NCI-H510A (cell line): Measurements from ENCODE around the gene HEATR5A.
"Not testable (repeated sequence)": the region's sequence is repeated elsewhere in the genome, so short reads cannot be mapped to it uniquely, and the experiment has no call there.

ENCODE experiments used
- DNase-seq: peaks from one replicate; lab custom pipeline; 2025; lab: John Stamatoyannopoulos, UW

The HEATR5A gene

DNA sequence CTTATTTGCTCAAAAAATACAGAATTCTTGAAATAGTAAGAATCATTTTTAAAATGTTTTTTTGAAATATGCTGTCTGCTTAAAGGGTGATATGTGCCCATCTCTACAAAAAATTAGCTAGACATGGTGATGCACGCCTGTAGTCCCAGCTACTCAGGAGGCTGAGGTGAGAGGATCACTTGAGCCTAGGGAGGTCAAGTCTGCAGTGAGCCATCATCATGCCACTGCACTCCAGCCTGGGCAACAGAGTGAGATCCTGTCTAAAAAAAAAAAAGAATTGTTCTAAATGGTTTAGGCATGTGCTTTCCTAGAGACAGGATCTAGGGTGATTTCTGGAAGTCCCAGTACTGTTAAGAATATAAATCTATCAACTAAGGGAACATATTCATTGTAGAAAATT is 137.2 kb downstream of the HEATR5A start:
- DNase-seq: no peak

DNA sequence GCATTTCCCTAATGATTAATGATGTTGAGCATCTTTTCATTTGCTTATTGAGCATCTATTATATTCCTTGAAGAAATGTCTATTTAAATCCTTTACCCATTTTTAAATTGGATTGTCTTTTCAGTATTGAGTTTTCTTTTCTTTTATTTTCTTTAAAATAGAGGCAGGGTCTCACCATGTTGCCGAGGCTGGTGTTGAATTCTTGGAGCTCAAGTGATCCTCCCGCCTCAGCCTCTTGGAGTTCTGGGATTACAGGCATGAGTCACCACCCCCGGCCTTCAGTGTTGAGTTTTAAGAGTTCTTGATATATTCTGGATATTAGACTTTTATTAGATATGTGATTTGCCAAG is 139.5 kb downstream of the HEATR5A start:
- DNase-seq: no peak

DNA sequence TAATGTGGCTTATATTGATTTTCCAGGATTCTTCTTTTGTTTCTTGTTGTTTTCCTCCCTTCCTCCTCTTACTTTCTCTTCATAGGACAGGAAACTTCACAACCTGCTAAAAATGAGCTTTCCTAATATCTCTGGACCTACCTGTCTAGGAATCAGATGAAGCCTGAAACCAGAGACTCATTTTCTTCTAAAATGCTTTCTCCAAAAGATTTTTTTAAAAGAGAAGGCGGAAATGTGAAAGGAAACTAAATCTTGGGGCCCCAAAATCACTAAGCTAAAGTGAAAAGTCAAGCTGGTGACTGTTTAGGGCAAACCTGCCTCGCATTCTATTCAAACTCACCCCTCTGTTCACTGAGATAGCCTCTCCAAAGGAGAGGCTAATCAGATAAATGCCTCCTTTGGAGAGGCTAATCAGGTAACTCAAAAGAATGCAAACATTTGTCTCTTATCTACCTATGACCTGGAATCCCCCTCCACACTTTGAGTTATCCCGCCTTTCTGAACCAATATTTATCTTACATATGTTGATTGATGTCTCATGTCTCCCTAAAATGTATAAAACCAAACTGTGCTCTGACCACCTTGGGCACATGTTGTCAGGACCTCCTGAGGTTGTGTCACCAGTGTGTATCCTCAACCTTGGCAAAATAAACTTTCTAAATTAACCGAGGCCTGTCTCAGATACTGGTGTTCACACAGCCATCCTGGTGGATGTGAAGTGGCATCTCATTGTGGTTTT is 140.0 kb downstream of the HEATR5A start:
- DNase-seq: no peak

DNA sequence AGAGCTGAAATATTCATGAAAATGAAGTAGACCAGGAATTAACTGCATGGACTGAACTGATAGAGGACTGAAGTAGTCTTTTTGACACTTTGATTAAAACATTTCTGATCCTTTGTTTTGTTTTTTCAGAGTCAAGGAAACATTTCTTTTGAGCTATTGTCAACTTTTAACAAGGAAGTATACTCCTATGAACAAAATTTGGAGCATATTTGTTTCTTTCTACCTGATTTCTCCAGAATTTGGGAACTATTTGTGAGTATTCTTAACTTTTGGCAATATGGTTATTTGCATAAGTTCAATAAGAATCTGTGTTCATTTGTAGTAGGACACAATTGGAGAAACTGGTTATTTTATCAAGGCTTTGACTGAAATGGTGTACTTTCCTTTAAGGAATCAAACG is 141.5 kb downstream of the HEATR5A start:
- no peak for DNase-seq

DNA sequence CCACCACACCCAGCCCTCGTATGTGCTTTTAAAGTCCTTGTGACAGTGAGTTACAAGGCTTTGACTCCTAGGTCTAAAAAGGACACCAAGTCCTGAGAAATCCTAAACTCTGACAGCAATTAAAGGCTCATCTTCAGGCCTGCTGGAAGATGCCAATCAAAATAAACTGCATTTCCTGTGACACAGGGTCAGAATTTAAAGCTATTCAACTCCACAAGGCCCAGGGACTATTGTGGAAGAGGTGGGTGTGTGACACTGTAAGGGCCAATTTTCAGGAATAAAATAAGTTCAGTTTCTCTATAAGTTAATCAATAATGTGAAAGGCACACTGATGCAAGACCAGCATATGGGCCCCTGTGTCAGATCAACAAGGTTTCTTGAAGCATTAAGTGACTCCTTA is 143.3 kb downstream of the HEATR5A start:
- DNase-seq: no peak

DNA sequence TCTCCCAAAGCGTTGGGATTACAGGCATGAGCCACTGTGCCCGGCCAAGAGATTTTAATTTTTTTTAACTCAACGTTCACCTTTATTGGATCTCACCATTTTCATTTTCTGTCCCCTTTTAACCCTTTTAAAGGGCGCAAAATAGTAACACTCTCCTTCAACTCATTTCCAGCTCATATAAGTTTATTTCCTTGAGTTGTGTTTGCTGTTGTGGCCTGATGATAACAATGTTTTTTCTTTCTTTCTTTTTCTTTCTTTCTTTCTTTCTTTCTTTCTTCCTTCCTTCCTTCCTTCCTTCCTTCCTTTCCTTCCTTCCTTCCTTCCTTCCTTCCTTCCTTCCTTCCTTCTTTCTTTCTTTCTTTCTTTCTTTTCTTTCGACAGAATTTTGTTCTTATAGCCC is 143.9 kb downstream of the HEATR5A start:
- DNase-seq: not testable (repeated sequence)

DNA sequence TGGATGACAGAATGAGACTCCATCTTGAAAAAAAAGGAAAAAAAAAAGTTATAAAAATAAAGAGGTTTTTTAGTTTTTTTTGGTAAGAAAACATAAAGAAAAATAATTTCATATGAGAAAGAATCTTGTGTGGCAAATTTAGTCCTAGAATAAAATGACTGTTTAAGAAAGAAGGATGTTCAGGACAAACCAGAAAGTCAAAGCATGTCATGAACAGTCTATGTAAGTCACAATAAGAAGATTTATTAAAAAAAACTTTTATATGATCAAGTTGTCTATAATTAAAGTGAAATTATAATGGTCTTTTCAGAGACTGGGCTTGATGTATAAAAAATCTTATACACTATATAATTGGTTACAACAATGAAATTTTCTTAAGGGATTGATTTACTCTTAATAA is 144.6 kb downstream of the HEATR5A start:
- DNase-seq: no peak

DNA sequence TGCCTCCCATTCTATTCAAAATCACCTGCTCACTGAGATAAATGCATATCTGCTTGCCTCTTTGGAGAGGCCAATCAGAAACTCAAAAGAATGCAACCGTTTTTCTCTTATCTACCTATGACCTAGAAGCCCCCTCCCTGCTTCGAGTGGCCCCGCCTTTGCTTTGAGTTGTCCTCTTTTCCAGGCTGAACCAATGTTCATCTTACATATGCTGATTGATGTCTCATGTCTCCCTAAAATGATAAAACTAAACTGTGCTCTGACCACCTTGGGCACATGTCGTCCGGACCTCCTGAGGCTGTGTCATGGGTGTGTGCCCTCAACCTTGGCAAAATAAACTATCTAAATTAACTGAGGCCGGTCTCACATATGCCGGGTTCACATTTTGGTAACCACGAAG is 148.7 kb downstream of the HEATR5A start:
- no peak for DNase-seq

DNA sequence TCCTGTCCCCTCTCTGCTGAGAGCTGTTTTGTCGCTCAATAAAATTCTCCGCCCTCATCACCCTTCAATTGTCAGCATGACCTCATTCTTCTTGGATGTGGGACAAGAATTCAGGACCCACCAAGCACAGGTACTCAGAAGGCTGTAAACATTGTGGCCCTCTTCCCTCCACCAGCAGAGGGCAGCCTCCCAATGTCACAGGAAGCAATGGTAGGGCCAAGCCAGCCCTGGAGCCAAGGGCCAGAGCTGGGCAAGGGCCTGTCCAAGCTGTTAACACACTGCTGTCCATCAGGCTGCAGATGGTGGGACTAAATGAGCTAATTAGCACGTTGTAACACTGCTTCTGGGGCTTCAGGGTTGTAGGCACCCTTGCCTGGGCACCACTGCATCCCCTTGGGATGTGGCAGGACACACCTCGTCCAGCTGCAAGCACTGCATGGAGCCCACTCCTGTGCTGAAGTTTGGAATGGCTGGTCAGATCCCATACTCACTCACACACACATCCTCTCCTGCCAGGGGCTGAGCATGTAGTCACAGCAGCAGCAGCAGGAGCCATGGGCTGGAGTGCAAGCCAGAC is 150.1 kb downstream of the HEATR5A start:
- no peak for DNase-seq

DNA sequence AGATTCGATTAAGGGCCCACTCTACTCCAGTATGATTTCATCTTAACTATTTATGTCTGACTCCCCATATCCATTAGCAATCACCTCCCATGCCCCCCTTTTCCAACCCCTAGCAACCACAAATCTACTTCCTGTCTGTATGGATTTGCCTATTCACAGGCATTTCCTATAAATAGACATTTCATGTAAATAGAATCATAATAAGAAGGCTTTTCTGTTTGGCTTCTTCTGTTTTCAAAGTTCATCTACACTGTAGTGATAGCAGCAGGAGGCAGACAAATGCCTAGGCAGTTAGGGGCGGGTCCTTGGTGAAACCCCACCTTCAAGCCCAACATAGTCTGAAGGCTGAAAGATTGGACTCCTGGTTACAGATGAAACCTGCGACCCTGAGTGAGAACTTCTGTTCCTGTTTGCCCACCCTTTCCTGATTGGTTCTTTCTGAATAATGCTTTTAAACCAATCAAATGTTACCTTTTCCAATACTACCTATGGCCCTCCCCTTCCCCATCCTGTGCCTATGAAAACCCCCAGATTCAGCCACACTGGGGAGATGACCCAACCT is 150.6 kb downstream of the HEATR5A start:
- DNase-seq: no peak

DNA sequence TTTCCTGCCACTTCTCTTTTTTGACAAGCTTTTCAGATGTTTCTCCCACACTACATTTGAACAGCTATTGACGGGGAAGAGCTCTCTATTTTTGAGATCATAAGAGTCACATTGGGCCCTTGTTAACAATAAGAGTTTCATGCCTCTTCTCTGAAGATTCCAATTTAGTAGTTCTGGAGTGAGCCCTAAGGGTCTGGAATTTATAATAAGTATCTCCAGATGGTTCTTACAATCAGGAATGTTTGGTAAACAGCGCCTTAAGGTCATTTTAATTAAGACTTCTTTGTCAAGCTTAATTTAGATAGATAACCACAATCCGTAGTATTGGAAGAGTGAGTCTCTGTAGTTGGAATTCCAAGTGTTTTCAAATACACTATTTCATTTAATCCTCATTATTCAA is 152.1 kb downstream of the HEATR5A start:
- no peak for DNase-seq

DNA sequence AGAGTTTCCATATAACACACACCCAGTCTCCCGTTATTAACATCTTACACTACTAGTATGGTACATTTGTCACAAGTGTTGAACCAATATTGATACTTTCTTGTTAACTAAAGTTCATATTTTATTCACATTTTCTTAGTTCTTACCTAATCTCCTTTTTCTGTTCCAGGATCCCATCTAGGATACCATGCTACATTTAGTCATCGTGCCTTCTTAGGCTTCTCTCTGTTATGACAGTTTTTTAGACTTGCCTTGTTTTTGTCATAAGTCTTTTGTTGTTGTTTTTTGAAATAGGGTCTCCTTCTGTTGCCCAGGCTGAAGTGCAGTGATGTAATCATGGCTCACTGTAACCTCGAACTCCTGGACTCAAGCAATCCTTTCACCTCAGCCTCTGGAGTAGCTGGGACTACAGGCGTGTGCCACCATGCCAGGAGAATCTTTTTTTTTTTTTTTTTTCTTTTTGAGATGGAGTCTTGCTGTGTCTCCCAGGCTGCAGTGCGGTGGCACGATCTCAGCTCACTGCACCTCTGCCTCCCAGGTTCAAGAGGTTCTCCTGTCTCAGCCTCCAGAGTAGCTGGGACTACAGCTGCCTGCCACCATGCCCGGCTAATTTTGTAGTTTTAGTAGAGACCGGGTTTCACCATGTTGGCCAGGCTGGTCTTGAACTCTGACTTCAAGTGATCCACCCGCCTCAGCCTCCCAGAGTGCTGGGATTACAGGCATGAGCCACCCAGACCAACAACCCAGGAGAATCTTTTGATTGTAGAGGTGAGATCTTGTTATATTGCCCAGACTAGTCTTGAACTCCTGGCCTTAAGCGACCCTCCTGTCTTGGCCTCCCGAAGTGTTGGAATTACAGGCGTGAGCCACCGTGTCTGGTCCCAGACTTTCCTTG is 153.7 kb downstream of the HEATR5A start:
- no peak for DNase-seq

DNA sequence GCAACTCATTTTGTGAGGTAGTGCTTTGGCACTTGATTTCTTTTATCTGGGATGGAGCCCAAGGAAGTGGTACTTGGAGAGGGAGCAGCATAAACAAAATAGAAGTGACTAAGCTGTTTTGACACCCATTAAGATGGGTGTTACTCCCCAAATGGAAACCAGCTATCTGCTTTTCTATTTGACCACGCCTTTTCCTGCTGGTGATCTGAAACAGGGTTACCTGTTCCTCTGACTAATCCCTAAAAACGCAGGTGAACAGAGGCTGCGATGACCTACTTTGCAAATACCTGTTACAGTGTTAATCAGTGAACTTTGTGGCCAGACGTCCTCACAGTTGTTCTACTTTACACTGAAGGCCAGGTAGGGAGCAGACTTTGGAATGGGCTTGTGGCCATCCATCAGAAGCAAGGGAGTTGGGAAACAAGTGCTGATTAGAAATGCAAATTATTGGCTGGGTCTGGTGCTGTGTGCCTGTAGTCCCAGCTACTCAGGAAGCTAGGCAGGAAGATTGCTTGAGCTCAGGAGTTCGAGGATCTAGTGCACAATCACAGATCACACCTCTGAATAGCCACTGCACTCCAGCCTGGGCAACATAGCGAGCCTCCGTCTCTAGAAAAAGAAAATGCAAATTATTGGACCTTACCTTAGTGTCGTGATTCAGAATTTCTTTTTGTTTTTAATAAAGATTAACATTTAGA is 154.5 kb downstream of the HEATR5A start:
- no peak for DNase-seq

DNA sequence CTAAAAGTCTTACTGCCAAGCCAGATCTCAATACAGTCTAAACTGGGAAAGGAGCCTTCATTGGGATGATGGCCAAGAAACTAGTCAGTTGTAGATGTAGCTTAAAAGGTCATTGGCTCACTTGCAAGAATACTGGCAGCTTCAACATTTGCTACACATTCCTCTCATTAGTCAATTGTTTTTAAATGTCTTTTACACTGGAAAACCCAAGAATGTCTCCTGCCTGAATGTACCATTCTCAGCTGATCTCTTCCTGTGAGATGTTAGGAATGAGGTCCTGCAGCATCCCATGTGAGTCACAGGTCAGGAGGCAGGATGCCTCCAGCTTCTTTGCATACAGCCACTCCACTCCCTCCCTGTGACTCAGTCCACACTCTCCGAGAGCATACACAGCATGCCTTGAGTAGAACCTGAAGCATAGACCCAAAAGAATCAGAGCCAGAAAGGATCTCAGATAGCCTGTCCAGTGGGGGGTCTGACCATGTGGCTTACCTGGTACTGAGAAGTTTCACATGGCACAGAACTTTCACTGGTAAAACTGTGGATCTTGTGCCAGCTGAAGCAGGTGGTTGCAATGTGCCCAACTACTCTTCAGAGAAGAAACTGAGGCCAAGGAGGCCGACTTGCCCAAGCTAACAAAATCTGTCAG is 156.7 kb downstream of the HEATR5A start:
- no peak for DNase-seq

DNA sequence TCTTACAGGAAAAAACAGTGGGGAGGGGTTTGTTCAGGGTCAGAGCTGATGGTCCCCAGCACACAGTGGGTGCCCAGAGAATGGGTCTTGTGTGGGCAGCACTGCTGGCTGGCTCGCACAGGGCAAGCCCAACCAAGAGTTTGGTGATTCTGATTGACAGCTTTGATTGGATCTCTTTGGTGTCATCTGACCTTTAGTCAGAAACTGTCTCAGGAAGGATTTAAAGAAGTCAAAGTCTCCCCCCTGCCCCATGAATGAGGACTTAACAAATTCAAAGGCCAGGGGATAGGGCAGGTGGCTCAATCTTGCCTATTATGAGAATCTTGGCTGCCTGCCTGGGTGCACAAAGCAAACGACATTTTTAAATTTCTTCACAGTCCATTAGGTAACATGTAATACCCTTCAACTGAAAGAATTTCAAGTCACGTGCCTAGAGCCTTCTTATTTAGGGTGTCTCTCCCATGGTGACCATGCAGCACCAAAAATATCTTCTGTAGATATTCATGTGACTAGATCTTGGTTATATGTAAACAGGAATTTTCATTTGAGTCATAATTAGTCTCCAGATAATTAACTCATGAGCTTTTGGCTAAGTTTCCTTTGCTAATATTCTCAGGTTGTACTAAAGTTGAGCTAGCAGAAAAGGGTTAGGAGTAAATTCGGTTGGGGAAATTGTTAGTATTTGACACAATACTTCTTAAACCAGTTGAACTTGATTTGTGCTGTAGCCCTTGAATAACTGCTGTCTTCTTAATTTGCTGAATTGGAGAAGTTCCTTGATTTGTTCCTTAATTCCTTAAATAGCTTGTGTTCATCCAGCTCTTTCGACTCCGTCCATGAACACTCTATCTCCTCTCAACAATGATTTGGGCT is 158.3 kb downstream of the HEATR5A start:
- no peak for DNase-seq

DNA sequence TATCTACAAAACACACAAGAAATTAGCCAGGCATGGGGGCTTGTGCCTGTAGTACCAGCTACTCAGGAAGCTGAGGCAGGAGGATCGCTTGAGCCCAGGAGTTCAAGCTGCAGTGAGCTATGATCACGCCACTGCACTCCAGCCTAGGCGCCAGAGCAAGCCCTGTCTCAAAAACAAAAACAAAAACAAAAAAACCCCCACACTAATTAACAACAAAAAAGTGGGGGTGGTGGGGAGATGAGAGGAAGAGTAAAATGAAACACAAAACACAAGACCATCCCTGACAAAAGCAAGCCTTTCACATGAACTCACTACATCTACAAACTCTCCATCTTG is 158.9 kb downstream of the HEATR5A start:
- DNase-seq: no peak

DNA sequence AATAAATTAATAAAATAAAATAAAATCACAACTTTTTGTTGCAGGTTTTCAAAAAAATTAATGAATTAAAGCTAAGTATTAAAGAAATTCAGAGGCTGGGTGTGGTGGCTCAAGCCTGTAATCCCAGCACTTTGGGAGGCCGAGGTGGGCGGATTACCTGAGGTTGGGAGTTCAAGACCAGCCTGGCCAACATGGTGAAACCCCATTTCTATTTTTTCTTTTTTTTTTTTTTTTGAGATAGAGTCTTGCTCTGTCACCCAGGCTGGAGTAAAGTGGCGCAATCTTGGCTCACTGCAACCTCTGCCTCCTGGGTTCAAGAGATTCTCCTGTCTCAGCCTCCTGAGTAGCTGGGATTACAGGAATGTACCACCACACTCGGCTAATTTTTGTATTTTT is 161.3 kb downstream of the HEATR5A start:
- not testable (repeated sequence) for DNase-seq

DNA sequence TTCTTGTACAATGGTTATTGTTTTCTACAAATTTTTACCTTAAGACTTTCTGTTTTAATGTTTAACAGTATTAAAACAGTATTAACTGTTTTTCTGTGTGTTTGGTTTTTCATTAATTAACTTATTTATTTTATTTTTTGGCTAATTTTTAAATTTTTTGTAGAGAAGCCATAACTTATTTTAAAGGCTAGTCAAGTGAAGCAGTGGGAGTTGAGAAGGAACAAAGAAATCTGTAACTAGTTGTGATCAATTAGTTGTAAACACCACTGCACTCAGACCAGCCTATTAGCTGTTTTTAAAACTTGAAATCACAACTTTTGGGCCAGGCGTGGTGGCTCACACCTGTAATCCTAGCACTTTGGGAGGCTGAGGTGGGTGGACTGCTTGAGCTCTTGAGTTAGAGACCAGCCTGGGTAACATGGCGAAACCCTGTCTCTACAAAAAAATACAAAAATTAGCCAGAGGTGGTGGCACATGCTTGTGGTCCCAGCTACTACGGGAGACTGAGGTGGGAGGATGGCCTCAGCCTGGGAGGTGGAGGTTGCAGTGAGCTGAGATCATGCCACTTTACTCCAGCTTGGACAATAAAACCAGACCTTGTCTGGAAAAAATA is 161.8 kb downstream of the HEATR5A start:
- no peak for DNase-seq

DNA sequence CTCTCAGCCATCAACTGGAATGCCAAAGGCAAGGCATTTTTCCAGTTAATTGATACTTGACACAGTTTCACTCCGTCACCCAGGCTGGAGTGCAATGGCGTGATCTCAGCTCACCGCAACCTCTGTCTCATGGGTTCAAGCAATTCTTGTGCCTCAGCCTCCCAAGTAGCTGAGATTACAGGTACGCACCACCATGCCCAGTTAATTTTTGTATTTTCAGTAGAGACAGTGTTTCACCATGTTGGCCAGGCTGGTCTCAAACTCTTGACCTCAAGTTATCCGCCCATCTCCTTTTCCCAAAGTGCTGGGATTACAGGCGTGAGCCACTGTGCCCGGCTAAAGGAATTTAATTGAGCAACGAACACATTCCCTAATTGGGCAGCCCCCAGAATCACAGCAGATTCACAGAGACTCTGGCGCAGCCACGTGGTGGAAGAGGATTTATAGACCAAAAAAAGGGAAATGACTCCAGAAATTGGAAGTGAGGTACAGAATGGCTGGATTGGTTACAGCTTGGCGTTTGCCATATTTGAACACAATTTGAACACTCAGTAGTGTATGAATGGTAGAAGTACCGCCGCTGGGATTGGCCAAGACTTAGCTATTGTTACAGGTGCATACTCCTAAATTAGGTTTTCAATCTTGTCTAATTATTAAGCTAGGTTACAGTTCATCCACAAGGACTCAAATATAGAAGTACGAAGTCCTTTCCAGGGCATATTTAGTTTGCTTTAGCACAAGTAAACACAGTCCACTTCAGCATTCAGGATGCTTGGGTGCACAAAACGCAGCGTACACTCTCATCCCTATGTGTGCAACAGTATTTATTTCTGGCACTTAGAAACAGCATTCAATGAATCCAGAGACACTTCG is 162.6 kb downstream of the HEATR5A start:
- not testable (repeated sequence) for DNase-seq

DNA sequence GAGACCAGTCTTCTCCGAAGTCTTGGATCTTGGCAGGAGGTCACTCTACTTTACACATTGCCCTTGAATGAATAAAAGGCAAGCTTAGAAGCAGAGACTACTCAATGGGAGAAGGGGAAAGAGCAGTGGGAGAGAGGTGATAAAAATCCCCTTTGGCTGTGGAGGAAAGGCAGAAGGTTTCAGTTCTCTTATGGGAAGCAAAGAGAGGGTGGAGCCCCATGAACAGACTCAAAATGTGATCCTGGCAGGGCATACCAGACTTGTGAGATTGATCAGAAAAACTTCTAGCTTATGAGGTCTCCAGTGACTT is 163.2 kb downstream of the HEATR5A start:
- no peak for DNase-seq
